Measurements from ENCODE around the gene NEURL3.
A peak's percentile ranks its signal among the peaks of the same experiment; 100 is the strongest.
"Not testable (repeated sequence)": the region's sequence is repeated elsewhere in the genome, so short reads cannot be mapped to it uniquely, and the experiment has no call there.

Gene NEURL3

DNA sequence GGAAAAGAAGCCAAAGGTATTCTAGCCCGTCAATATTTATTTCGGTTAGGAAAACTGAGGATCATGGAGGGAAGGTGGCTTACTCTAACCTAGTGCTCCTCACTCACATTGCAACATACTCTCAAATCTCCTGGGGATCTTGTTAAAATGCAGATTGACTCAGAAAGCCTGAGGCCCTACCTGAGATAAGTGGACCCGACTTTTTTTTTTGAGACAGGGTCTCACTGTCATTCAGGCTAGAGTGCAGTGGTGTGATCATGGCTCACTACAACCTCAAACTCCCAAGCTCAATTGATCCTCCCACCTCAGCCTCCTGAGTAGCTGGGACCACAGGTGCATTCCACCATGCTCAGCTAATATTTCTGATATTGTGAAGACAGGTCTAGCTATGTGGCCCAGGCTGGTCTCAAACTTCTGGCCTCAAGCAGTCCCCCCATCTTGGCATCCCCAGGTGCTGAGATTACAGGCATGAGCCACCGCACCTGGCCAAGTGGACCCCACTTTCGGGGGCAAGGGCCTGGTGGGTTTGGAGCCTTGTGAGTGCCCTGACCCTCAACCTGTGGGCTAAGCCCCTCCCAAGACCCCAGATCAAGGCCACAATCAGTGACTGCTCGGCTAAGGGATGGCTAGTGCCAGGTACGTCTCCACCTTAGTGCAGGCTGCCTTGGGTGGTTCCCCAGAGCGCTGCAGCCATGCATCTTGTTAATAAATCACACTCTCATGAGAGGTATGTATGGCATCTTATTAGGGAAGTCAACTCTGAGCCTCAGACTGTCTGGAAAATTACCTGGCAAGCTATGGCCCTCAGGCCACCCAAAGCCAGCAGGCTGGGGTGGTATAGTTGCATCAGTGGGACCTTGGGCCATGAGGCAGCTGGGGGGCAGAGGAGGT is 1.1 kb upstream of the NEURL3 start:
- no peak for DNase-seq

DNA sequence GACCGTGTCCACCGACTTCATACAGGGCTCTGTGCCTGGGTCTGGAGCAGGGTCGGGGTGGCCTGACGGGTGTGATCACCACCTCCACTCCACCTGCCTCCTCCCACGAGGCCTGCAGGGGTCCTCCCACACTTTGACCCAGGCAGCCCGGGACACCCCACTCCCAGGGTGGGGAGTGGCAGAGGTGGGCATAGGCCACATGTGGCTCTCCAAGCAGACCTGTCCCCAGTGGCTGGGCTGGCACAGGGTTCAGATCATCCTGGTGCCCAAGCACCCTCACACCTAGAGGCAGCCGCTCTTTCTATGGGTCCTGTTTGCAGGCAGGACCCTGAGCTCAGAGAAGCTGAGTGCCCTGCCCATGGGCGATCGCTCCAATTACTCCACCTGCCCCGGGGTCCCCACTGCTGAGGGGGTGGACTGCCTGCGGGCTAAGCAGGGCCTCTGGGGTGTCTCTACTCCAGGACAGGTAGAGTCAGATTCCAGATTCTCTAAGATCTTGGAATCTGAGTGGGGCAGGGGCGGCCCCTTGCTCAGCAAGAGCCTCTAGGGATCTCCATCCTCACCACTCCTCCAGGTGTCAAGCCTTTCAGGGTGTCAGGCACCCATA is 1.4 kb downstream of the NEURL3 start:
- no peak for DNase-seq

DNA sequence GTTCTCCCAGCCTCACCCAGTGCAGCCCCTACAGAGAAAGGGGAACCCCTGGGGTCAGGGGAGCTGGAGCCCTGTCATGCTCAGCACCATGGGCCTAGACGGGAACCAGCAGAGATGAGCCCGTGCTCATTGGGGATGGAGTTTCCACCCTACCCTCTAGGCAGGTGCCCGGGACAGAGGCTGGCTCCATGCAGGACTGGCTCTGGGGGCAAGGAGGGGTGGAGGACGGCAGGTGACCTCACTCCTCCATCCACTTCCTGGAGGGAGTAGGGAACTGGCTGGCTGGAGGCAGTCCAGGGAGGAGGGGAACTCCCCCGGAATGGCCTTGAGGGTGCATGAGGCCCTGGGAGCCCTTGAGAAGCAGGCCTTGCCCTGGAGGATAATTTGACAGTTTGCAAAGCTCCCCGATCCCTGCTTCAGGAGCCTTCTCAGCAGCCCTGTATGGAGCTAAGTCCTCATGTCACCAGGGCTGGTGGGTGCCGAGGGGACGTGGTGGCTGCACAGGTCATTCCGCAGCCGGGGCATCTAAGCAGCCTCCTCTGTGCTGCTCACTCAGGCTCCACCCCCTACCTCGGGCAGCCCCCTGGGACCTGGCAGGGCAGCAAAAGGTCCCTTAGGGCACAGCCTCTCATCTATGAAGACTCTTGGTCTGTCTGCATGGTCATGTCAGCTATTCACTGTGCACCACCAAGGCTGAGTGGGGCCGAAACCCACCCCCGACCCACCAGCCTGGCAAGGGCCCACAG is 2.1 kb downstream of the NEURL3 start:
- DNase-seq, result no peak

DNA sequence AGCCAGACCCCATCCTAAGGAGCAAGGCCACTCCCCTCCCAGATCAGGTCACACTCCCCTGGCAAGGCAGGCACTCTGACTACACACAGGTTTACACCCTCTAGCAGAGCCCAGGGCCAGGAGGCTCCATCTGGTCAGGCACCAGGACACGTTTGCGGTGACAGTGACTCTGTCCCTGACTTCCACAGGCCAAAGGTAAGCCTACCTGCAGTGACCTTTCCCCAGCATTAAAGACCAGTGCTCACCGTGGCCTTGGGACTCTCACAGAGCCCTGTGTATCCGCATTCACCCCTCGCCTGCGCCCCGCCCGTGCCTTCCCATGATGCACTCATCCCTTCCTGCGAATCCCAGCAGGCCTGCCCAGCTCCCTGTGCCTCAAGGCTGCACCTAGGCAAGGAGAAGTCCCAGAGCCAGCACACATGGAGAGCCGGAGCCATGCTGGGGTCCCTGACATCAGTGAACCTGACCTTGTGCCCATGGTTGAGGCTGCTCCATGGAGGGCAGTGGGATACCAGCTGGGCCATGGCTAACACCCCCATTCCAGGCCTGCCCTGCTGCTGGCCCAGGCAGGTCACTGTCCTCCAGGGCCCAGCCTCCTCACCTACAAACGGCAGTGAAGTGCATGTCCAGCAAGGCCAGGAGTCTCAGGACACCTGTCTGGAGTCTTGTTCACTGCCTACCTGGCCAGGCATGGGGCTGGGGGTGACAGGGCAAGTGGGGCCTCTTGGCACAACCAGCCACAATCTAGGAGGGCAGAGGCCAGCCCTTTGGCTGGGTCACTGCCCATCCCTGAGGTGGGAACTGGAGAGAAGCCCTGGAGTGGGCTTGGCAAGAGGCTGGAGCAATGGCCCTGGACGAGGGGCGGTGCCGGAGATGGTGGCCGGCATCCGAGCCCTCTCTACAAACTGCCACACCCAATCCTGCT is 3.0 kb downstream of the NEURL3 start:
- no peak for DNase-seq

DNA sequence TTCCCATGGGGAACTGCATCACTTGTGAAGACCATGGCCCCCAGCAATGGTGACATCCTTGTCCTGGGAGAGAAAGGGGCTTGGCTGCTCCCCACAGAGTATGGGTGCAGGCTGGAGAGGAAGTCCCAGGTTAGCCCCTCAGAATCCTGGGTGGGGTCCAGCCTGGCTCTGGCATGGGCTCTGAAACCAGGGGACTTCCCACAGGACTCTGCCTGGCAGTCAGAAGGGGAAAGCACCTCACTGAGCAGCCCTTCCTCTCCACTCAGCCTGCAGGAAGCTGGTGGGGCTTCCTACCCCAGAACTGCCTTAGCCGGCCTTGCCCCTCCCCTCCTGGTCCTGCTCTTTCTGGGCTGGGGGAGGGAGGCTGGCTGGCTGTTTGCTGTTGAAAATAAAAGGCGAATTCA is 3.7 kb downstream of the NEURL3 start:
- DNase-seq, result no peak

GRCh38 chr2:96500385-96501066 is 4.6 kb downstream of the NEURL3 start:
- no peak for DNase-seq

GRCh38 chr2:96499061-96499960 is 5.8 kb downstream of the NEURL3 start:
- no peak for DNase-seq

DNA sequence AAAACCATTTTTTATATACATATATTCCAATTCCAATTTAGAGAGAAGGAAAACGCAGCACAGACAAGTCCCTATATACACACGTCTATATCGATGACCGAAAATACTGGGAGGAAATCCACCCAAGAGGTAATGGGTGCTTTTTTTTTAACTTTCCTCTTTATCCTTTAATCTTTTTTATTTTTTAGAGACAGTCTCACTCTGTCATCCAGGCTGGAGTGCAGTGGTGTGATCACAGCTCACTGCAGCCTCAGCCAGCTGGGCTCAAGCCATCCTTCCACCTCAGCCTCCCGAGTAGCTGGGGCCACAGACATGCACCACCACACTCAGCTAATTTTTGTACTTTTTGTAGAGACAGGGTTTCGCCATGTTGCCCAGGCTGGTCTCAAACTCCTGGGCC is 6.5 kb downstream of the NEURL3 start:
- DNase-seq, result not testable (repeated sequence)

DNA sequence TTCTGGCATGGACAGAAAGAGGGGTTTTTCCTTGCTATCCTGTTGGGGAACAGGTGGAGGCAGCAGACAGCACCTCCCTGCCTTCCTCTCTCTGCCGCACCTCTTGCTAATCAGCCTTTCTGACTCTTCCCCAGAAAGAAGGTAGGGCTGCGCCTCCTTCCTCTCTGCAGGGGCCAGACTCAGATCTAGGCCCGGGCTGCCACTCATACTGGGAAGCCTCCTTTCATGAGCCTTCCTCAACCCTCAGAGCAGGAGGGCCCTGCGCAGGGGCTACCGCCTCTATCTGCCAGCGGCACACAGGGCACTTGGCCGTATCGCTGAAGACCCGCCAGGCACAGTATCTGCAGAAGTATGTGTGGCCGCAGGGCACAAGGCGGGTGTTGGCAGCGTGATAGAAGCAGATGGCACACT is 7.1 kb downstream of the NEURL3 start:
- no peak for DNase-seq

DNA sequence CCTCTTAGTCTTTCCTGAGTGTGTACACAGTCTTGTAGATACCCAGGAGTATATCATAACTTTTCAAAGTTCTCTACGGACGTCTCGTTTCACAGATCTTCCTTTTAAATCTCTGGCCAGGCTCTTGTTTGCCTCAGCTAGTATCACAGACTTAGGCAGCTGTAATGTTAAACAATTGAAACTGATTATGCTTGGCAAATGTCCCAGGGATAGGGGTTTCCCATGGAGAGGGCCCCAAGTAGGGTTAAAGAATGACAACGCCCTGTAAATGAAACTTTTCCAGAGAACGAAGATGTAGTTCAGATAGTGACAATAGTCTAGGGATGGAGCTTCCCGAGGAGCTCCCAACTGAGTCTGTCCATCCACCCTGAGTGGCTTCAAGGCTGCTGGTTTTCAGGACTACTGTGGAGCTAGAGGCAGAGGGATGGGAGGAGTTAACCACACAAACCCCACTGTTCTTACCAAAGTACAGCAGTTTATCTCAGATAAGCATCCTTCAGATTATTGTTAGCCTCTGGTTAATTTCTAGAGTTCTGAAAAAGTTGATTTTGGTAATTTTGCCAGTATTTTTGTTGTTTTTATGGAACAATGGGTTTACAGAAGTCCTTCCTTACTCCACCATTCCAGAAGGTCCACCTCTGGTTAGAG is 9.1 kb downstream of the NEURL3 start:
- no peak for DNase-seq

GRCh38 chr2:96494188-96494587 is 11.0 kb downstream of the NEURL3 start:
- no peak for DNase-seq

- DNase-seq, result no peak
Measured at GRCh38 chr2:96493072-96493471, 12.1 kb downstream of the NEURL3 start.

DNA sequence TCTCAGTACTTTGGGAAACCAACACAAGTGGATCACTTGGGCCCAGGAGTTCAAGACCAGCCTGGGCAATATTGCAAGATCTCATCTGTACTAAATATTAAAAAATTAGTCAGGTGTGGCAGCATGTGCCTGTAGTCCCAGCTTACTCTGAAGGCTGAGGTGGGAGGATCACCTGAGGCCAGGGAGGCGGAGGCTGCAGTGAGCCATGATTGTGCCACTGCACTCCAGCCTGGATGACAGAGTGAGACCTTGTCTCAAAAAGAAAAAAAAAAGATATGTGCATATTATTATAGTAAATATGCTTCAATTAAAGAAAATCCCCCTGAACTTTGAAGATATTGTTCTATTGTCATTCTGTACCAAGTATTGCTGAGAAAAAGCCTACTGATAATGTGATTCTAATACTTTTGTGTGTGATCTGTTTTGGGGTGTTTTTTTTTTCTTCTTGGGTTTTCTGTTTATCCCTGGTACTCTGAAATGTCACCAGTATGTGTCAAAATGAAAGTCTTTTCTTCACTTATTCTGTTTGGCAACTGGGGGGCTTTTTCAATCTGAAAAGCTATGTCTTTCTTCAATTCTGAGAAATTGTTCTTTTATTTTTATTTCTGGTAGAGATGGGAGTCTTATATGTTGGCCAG is 13.2 kb downstream of the NEURL3 start:
- DNase-seq, result no peak

GRCh38 chr2:96489663-96490062 is 15.5 kb downstream of the NEURL3 start:
- no peak for DNase-seq

GRCh38 chr2:96489261-96489660 is 15.9 kb downstream of the NEURL3 start:
- no peak for DNase-seq

GRCh38 chr2:96486696-96487095 is 18.5 kb downstream of the NEURL3 start:
- no peak for DNase-seq

- peak; percentile 72 for DNase-seq
Measured at GRCh38 chr2:96485751-96486651, 19.2 kb downstream of the NEURL3 start.

GRCh38 chr2:96485350-96485749 is 19.8 kb downstream of the NEURL3 start:
- DNase-seq, result no peak

GRCh38 chr2:96484091-96484490 is 21.1 kb downstream of the NEURL3 start:
- DNase-seq, result no peak
